ENCODE measurements around the gene FCHO1.
"Not testable (repeated sequence)": the region's sequence is repeated elsewhere in the genome, so short reads cannot be mapped to it uniquely, and the experiment has no call there.

The FCHO1 gene

GRCh38 chr19:17766543-17767131 is 15.4 kb downstream of the FCHO1 start:
- DNase-seq: peak; percentile 37

GRCh38 chr19:17767559-17767958 is 16.3 kb downstream of the FCHO1 start:
- DNase-seq: no peak

- no peak for DNase-seq
These were observed 19.3 kb downstream of the FCHO1 start for GRCh38 chr19:17770613-17771012.

GRCh38 chr19:17772172-17772571 is 20.9 kb downstream of the FCHO1 start:
- peak; percentile 31 for DNase-seq

GRCh38 chr19:17775245-17775927 is 24.1 kb downstream of the FCHO1 start:
- peak; percentile 47 for DNase-seq

- DNase-seq: no peak
These were observed 24.9 kb downstream of the FCHO1 start for GRCh38 chr19:17775991-17776803.

GRCh38 chr19:17777840-17778239 is 26.6 kb downstream of the FCHO1 start:
- DNase-seq: not testable (repeated sequence)

GRCh38 chr19:17778251-17778967 is 27.1 kb downstream of the FCHO1 start:
- peak; percentile 52 for DNase-seq

- DNase-seq: no peak
These were observed 28.0 kb downstream of the FCHO1 start for GRCh38 chr19:17778968-17779929.

GRCh38 chr19:17780781-17781180 is 29.5 kb downstream of the FCHO1 start:
- DNase-seq: no peak

GRCh38 chr19:17783721-17784120 is 32.4 kb downstream of the FCHO1 start:
- DNase-seq: not testable (repeated sequence)

GRCh38 chr19:17784201-17785008 is 33.1 kb downstream of the FCHO1 start:
- DNase-seq: peak; percentile 78

- no peak for DNase-seq
These were observed 36.1 kb downstream of the FCHO1 start for GRCh38 chr19:17787274-17787913.

GRCh38 chr19:17788632-17789031 is 37.4 kb downstream of the FCHO1 start:
- no peak for DNase-seq

GRCh38 chr19:17790059-17790780 is 38.9 kb downstream of the FCHO1 start:
- peak; percentile 34 for DNase-seq

GRCh38 chr19:17794412-17794730 is 43.1 kb downstream of the FCHO1 start:
- no peak for DNase-seq

- DNase-seq: no peak
These were observed 43.6 kb downstream of the FCHO1 start, which contains the start of gene B3GNT3 for GRCh38 chr19:17794731-17795494. Gene B3GNT3, plus strand, starts transcription at chr19:17795138. Its CDS starts 12,670 bp downstream, at chr19:17807808.

GRCh38 chr19:17795495-17795856 is 44.2 kb downstream of the FCHO1 start:
- DNase-seq: no peak
